Heart left ventricle (tissue), 13 donors: ENCODE results near the gene FJX1.

ENCODE experiments used
- POLR2A ChIP-seq, 2 donors: fragments of 450-650 bp; IDR thresholded peaks; one replicate each; pipeline ENCODE4 v1.6.1; 2017; ENCODE audit warnings: antibody characterized with exemption in 2 of 2, mild to moderate bottlenecking in 2 of 2, moderate library complexity in 2 of 2
- TF ChIP-seq, protein P1 (sequence below), 12 donors: fragments of 200-600 bp; sonication (generic) in 4 of 12; IDR thresholded peaks; one replicate each; pipeline versions ENCODE4 v1.5.0 to v1.8.0; 2018 to 2022; ENCODE audit warnings: antibody characterized with exemption in 12 of 12, mild to moderate bottlenecking in 5 of 12
- donor health status: ischemic (EF 13 %, LVEDD 7.1; RV severe dilation, severe dysfunction).
- donor health status: DM: no; HTN: yes; CAD: no.
- donor health status: DM: no; HTN: no; CAD: no.
- donor health status: ischemic (EF 25% LVEDD 6.9; RV normal size, moderate dysfunction).
- donor health status: ischemic (EF 25% LVEDD 5.7; RV mildly dilated, moderate dysfunction).
- donor health status: ischemic (EF 35%, LVEDD 5.7; RV mildly dilated, moderate dysfunction).
- donor health status: nonischemic (EF 11% LVEDD 7.7; RV severe dilation, severe dysfunction).
- donor health status: DM: yes; HTN: yes; CAD: no.
- donor health status: PGD.
- donor health status: ischemic (EF 29% LVEDD 5.4; RV normal size, mild dysfunction).
- donor health status: nonischemic (EF 23%, LVEDD 6.1; RV moderate dilation, normal function).

- TF ChIP-seq, protein P1, sequence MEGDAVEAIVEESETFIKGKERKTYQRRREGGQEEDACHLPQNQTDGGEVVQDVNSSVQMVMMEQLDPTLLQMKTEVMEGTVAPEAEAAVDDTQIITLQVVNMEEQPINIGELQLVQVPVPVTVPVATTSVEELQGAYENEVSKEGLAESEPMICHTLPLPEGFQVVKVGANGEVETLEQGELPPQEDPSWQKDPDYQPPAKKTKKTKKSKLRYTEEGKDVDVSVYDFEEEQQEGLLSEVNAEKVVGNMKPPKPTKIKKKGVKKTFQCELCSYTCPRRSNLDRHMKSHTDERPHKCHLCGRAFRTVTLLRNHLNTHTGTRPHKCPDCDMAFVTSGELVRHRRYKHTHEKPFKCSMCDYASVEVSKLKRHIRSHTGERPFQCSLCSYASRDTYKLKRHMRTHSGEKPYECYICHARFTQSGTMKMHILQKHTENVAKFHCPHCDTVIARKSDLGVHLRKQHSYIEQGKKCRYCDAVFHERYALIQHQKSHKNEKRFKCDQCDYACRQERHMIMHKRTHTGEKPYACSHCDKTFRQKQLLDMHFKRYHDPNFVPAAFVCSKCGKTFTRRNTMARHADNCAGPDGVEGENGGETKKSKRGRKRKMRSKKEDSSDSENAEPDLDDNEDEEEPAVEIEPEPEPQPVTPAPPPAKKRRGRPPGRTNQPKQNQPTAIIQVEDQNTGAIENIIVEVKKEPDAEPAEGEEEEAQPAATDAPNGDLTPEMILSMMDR (IDR thresholded peaks at IDR 0.05): no peak
- TF ChIP-seq POLR2A (IDR thresholded peaks at IDR 0.05): no peak
Observed at GRCh38 chr11:35602160-35602793, 16.0 kb upstream of the FJX1 start.
